ENCODE measurements around the gene UNC5B. TPM values are rescaled to one million over a fixed set of nuclear protein-coding genes. Genes with fewer than 3 reads are reported as not detected.

UNC5B gene
- total RNA-seq, 1 experiment from 2014 or later: 80.5 TPM

DNA sequence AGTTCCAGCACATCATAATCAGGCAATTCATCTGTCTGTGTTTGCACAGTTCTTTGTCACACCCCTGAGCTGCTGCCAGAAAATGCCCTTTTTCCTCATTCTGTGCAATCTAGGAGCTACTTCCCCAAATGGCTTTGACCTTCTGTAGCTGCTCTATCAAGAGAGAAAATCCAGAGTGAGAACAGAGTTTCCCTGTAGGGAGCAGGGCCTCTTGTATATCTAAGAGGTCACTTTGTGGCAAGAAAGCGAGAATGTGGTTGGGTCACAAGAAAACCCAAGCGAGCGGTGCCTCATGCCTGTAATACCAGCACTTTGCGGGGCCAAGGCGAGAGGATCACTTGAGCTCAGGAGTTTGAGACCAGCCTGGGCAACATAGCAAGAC, 131.0 kb downstream of the UNC5B start:
- BruUV-seq (replicated peaks): no TSS peak

GRCh38 chr10:71344154-71344925, 132.0 kb downstream of the UNC5B start:
- Mint-ChIP-seq H3K36me3 (ENCODE audit: insufficient read depth, unreplicated experiment) (no peaks in the 10 kb centered on the region), H3K4me1 (ENCODE audit: insufficient read depth, unreplicated experiment) (peaks cover 38% of the 10 kb centered on the region), H3K9me3 (ENCODE audit: unreplicated experiment) (no peaks in the 10 kb centered on the region), H3K27ac (ENCODE audit: low read depth, unreplicated experiment) (no peak overlapping the region), H3K27me3 (ENCODE audit: insufficient read depth, unreplicated experiment) (no peaks in the 10 kb centered on the region), H3K4me3 (ENCODE audit: unreplicated experiment) (no peak overlapping the region)
- no TSS peak for BruUV-seq (replicated peaks)
- DNase-seq (ENCODE audit: unreplicated experiment): no peak
- CTCF ChIA-PET: interaction anchor here (0.7 to 1.2 kb wide), 4 partner anchors 26 to 1197 kb away, joined by 3 to 4 read pairs (median 4); partner anchors contain the start of gene TYSND1
- TF ChIP-seq, protein P1, sequence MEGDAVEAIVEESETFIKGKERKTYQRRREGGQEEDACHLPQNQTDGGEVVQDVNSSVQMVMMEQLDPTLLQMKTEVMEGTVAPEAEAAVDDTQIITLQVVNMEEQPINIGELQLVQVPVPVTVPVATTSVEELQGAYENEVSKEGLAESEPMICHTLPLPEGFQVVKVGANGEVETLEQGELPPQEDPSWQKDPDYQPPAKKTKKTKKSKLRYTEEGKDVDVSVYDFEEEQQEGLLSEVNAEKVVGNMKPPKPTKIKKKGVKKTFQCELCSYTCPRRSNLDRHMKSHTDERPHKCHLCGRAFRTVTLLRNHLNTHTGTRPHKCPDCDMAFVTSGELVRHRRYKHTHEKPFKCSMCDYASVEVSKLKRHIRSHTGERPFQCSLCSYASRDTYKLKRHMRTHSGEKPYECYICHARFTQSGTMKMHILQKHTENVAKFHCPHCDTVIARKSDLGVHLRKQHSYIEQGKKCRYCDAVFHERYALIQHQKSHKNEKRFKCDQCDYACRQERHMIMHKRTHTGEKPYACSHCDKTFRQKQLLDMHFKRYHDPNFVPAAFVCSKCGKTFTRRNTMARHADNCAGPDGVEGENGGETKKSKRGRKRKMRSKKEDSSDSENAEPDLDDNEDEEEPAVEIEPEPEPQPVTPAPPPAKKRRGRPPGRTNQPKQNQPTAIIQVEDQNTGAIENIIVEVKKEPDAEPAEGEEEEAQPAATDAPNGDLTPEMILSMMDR (IDR thresholded peaks at IDR 0.05; ENCODE audit: unreplicated experiment): no peak
- POLR2A ChIA-PET: interaction anchor here (1.7 kb wide), 1 partner anchor 33 kb away, joined by 3 read pairs; no protein-coding TSS in a partner anchor
- intact Hi-C loops (cut with micrococcal nuclease): no loop called here

More for the DNA sequence above, 131.0 kb downstream of the UNC5B start:
- DNase-seq (ENCODE audit: unreplicated experiment): no peak
- POLR2A ChIA-PET: interaction anchor here (0.6 to 1.7 kb wide), 2 partner anchors 24 to 34 kb away, joined by 3 read pairs; no protein-coding TSS in a partner anchor
- CTCF ChIA-PET: interaction anchor here (0.5 to 1.2 kb wide), 3 partner anchors 42 to 553 kb away, joined by 3 to 5 read pairs (median 4); no protein-coding TSS in a partner anchor
- Mint-ChIP-seq H3K4me3 (ENCODE audit: unreplicated experiment) (no peak overlapping the region), H3K4me1 (ENCODE audit: insufficient read depth, unreplicated experiment) (peaks cover 37% of the 10 kb centered on the region), H3K9me3 (ENCODE audit: unreplicated experiment) (no peaks in the 10 kb centered on the region), H3K27ac (ENCODE audit: low read depth, unreplicated experiment) (peak overlapping the region; percentile 23), H3K27me3 (ENCODE audit: insufficient read depth, unreplicated experiment) (no peaks in the 10 kb centered on the region), H3K36me3 (ENCODE audit: insufficient read depth, unreplicated experiment) (no peaks in the 10 kb centered on the region)
- TF ChIP-seq, protein P1 (IDR thresholded peaks at IDR 0.05; ENCODE audit: unreplicated experiment): no peak
- intact Hi-C loops (cut with micrococcal nuclease): no loop called here

- Mint-ChIP-seq H3K27ac (ENCODE audit: low read depth, unreplicated experiment) (no peak overlapping the region), H3K4me3 (ENCODE audit: unreplicated experiment) (no peak overlapping the region), H3K27me3 (ENCODE audit: insufficient read depth, unreplicated experiment) (no peaks in the 10 kb centered on the region), H3K36me3 (ENCODE audit: insufficient read depth, unreplicated experiment) (no peaks in the 10 kb centered on the region), H3K9me3 (ENCODE audit: unreplicated experiment) (no peaks in the 10 kb centered on the region), H3K4me1 (ENCODE audit: insufficient read depth, unreplicated experiment) (peaks cover 38% of the 10 kb centered on the region)
- no peak for DNase-seq (ENCODE audit: unreplicated experiment)
- intact Hi-C loops (cut with micrococcal nuclease): no loop called here
- TF ChIP-seq, protein P1 (IDR thresholded peaks at IDR 0.05; ENCODE audit: unreplicated experiment): no peak
- BruUV-seq (replicated peaks): no TSS peak
- CTCF ChIA-PET: interaction anchor here (1.0 kb wide), 1 partner anchor 26 kb away, joined by 4 read pairs; no protein-coding TSS in a partner anchor
- POLR2A ChIA-PET: no interaction called here
Observed at GRCh38 chr10:71344993-71345480, 132.7 kb downstream of the UNC5B start.

GRCh38 chr10:71345694-71346093, 133.3 kb downstream of the UNC5B start:
- BruUV-seq (replicated peaks): no TSS peak
- Mint-ChIP-seq H3K27ac (ENCODE audit: low read depth, unreplicated experiment) (no peak overlapping the region), H3K4me3 (ENCODE audit: unreplicated experiment) (no peak overlapping the region), H3K36me3 (ENCODE audit: insufficient read depth, unreplicated experiment) (no peaks in the 10 kb centered on the region), H3K9me3 (ENCODE audit: unreplicated experiment) (no peaks in the 10 kb centered on the region), H3K4me1 (ENCODE audit: insufficient read depth, unreplicated experiment) (peaks cover 31% of the 10 kb centered on the region), H3K27me3 (ENCODE audit: insufficient read depth, unreplicated experiment) (no peaks in the 10 kb centered on the region)
- DNase-seq (ENCODE audit: unreplicated experiment): no peak
- POLR2A ChIA-PET: no interaction called here
- TF ChIP-seq, protein P1 (IDR thresholded peaks at IDR 0.05; ENCODE audit: unreplicated experiment): no peak
- intact Hi-C loops (cut with micrococcal nuclease): no loop called here
- CTCF ChIA-PET: interaction anchor here (0.7 to 7.9 kb wide), 2 partner anchors 28 to 669 kb away, joined by 3 to 51 read pairs; partner anchors contain the start of gene SLC29A3

Measured in MCF 10A (cell line).